ENCODE data around the gene NEAT1.

The NEAT1 gene

DNA sequence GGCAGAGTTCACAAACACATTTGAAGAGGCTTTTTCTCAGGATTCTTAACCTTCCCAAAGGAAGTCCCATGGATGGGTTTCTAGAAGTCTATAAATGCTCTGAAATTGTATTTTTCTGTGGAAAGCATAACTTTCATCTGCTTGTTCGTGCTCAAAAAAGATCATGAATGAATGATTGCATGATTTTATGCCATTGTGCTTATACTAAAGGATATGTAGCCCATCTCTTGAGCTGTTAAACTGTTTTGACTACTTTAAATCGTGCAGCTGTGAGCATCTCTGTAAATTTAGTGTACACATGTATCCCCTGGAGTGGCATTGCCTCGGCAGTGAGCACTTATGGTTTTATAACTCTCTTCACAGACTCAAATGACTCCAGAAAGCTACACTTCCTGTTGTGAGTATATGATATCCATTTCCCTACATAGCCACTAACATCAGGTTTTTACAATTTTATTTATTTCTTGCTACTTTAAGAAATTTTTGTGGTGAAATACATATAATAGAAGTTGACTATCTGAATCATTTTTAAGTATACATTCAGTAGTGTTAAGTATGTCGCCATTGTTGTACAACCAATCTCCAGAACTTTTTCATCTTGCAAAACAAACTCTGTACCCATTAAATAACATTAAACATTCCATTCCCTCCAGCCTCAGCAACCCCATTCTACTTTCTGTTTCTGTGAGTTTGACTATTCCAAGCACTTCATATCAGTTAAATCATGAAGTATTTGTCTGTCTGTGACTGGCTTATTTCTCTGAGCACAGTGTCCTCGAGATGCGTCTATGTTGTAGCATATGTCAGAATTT, 8.0 kb downstream of the NEAT1 start:
- TF ChIP-seq, protein P1, sequence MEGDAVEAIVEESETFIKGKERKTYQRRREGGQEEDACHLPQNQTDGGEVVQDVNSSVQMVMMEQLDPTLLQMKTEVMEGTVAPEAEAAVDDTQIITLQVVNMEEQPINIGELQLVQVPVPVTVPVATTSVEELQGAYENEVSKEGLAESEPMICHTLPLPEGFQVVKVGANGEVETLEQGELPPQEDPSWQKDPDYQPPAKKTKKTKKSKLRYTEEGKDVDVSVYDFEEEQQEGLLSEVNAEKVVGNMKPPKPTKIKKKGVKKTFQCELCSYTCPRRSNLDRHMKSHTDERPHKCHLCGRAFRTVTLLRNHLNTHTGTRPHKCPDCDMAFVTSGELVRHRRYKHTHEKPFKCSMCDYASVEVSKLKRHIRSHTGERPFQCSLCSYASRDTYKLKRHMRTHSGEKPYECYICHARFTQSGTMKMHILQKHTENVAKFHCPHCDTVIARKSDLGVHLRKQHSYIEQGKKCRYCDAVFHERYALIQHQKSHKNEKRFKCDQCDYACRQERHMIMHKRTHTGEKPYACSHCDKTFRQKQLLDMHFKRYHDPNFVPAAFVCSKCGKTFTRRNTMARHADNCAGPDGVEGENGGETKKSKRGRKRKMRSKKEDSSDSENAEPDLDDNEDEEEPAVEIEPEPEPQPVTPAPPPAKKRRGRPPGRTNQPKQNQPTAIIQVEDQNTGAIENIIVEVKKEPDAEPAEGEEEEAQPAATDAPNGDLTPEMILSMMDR (IDR thresholded peaks at IDR 0.05; ENCODE audit: control extremely low read depth, extremely low read depth, low read depth, missing control alignments): no peak
- ChIA-PET POLR2A (interaction anchor here (0.9 to 1.6 kb wide), 6 partner anchors 11 to 80 kb away, joined by 3 to 7 read pairs (median 3); partner anchors contain the start of gene MALAT1), CTCF (interaction anchor here (1.1 to 1.6 kb wide), 4 partner anchors 14 to 82 kb away, joined by 3 to 8 read pairs (median 4); no protein-coding TSS in a partner anchor)
- no peak for DNase-seq (ENCODE audit: extremely low spot score)

DNA sequence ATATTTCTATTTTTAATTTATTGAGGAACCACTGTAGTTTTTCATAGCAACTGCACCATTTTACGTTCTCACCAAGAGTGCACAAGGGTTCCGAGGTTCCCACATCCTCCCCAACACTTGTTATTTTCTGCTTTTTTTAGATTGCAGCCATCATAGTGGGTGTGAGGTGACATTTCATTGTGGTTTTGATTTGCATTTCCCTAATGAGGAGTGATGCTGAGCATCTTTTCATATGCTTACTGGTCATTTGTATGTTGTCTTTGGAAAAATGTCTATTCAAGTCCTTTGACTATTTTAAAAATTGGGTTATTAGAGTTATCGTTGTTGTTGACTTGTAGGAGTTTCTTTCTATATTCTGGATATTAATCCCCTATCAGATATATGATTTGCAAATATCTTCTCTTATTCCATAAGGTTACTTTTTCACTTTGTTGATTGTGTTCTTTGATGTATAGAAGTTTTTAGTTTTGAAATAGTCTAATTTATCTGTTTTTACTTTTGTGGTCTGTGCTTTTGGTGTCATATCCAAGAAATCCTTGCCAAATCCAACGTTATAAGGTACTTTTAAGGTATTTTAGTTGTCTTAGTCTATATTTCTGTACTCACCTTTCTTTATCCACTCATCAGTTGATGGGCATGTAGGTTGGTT, 9.0 kb downstream of the NEAT1 start:
- TF ChIP-seq, protein P1 (IDR thresholded peaks at IDR 0.05; ENCODE audit: control extremely low read depth, extremely low read depth, low read depth, missing control alignments): no peak
- no peak for DNase-seq (ENCODE audit: extremely low spot score)
- POLR2A ChIA-PET: no interaction called here
- CTCF ChIA-PET: interaction anchor here (1.1 kb wide), 1 partner anchor 15 kb away, joined by 6 read pairs; no protein-coding TSS in a partner anchor

DNA sequence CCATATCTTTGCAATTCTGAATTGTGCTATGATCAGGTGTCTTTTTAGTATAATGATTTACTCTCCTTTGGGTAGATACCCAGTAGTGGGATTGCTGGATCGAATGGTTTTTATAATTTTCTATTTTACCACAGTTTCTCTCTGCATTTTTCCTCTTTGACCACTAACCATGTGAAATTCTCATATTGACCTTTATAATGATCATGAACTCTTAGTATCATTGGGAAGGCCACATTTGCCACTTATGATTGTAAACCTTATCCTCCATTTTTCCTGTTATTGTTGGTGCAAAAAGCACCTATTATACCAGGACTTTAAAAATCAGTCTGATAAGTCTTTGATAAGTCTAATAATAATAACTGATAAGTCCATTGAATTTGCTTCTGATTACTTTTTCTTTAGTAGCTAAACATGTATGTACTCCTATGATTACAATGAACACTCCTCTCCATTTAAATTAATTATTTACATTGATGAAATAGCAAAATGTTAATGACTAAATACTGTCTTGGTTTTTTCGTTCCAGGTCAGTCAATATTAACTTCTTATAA, 9.6 kb downstream of the NEAT1 start:
- TF ChIP-seq, protein P1 (IDR thresholded peaks at IDR 0.05; ENCODE audit: control extremely low read depth, extremely low read depth, low read depth, missing control alignments): no peak
- POLR2A ChIA-PET: interaction anchor here (0.6 kb wide), 1 partner anchor 70 kb away, joined by 4 read pairs; no protein-coding TSS in a partner anchor
- CTCF ChIA-PET: interaction anchor here (0.6 to 1.1 kb wide), 5 partner anchors 9 to 52 kb away, joined by 3 to 6 read pairs (median 3); no protein-coding TSS in a partner anchor

GRCh38 chr11:65432686-65433582, 10.3 kb downstream of the NEAT1 start:
- CTCF ChIA-PET: interaction anchor here (0.6 to 1.1 kb wide), 6 partner anchors 8 to 53 kb away, joined by 3 to 6 read pairs (median 3); no protein-coding TSS in a partner anchor
- no peak for DNase-seq (ENCODE audit: extremely low spot score)
- TF ChIP-seq, protein P1 (IDR thresholded peaks at IDR 0.05; ENCODE audit: control extremely low read depth, extremely low read depth, low read depth, missing control alignments): peak; percentile 41
- POLR2A ChIA-PET: interaction anchor here (0.6 kb wide), 1 partner anchor 70 kb away, joined by 4 read pairs; no protein-coding TSS in a partner anchor

More for the DNA sequence above, 9.6 kb downstream of the NEAT1 start:
- DNase-seq (ENCODE audit: extremely low spot score): no peak

- TF ChIP-seq, protein P1 (IDR thresholded peaks at IDR 0.05; ENCODE audit: control extremely low read depth, extremely low read depth, low read depth, missing control alignments): no peak
- CTCF ChIA-PET: interaction anchor here (0.7 kb wide), 1 partner anchor 32 kb away, joined by 3 read pairs; no protein-coding TSS in a partner anchor
These were observed 11.1 kb downstream of the NEAT1 start for GRCh38 chr11:65433657-65434056.

More at GRCh38 chr11:65433657-65434056, 11.1 kb downstream of the NEAT1 start:
- POLR2A ChIA-PET: interaction anchor here (0.6 to 1.2 kb wide), 2 partner anchors 15 to 126 kb away, joined by 3 read pairs; no protein-coding TSS in a partner anchor
- DNase-seq (ENCODE audit: extremely low spot score): no peak

All from GM10248 (cell line).